ENCODE measurements around the gene TBC1D22A.

TBC1D22A gene

DNA sequence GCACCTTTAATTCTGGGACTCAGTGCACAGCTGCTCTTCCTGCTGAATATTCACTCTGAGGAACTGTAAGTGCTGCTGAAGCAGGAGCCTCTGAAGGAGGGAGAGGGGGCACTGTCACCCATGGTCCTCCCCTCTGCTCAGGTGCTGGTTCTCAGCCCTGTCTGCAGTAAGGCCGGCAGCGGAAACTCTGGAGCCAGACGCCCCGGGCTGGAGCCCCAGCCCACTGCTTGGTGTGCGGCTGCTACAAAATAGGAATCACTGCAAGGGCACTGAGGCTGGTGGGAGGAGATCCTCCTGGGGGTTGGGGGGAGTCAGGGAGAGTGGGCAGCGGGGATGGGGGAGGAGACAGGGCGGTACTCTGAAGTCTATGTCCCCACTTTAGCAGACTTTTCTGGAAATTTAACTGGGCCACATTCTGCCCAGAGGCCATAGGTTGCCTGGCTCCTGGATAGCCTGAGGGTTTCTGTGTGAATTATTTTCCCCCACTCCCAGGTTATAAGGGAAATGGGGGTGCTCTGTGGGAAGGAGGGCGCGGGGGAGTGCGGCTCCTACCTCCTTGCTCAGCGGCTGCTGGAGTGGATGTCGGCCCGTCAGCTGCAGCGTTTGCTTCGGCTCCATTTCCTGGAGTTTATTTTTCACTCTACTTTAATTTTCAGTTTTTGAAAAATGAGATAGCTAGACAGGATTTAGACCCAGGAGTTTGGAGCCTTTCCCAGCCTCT is 33.6 kb downstream of the TBC1D22A start:
- no peak for DNase-seq (ENCODE audit: low spot score)

DNA sequence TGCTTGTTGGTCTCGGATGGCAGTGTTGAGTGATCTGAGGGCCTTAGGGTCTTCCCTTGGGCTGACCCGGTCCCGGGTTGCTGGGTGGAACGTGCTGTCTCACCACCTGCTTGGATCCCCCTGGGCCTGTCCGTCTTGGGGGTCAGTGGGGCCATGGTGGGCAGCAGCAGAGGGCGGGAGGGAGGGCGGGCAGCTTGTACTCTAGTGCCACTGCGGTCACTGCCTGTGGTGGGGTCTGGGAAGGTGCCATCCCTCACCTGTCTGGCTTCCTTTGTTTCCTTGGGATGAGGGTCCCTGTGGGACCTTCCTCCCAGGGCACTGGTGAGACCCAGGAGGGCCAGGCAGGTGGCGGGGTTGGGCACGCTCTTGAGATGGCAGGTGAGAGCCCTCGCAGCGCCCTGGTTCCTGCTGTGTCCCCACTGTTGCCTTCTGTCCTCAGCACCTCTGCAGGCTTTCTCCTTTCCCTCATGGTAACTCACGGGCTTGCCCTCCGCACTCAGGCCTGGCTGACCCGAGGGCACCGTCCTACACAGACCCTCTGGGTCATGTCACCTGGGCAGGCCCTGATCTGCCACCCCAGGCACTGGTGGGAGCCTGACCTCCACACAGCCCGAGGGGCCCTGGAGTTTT is 34.2 kb downstream of the TBC1D22A start:
- DNase-seq (ENCODE audit: low spot score): no peak

DNA sequence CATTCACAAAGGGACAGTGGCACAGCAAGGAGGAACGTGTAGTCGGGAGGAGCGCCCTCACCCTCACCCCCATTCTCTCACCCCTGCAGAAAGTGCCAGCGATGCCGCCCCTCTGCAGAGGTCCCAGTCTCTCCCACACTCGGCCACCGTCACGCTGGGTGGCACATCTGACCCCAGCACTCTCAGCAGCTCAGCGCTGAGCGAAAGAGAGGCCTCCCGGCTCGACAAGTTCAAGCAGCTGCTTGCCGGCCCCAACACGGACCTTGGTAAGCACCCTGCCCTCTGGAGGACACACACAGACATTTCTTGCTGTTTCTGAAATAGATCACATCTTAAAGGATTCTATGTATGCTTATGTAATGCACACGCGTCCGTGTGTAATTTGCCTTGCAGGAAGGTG is 34.9 kb downstream of the TBC1D22A start:
- no peak for DNase-seq (ENCODE audit: low spot score)

DNA sequence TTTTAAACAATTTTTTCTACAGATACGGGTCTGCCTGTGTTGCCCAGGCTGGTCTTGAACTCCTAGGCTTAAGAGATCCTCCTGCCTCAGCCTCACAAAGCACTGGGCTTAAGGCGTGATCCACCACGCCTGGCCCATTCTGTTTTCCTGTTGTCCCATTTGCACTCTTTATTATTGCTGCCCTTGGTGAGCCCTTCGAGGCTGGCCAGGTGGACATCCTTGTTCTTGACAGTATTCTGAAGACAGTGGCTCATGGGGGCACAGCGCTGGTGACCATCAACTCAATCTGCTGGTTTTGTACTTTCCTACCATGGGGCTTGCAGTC is 35.6 kb downstream of the TBC1D22A start:
- DNase-seq (ENCODE audit: low spot score): no peak

DNA sequence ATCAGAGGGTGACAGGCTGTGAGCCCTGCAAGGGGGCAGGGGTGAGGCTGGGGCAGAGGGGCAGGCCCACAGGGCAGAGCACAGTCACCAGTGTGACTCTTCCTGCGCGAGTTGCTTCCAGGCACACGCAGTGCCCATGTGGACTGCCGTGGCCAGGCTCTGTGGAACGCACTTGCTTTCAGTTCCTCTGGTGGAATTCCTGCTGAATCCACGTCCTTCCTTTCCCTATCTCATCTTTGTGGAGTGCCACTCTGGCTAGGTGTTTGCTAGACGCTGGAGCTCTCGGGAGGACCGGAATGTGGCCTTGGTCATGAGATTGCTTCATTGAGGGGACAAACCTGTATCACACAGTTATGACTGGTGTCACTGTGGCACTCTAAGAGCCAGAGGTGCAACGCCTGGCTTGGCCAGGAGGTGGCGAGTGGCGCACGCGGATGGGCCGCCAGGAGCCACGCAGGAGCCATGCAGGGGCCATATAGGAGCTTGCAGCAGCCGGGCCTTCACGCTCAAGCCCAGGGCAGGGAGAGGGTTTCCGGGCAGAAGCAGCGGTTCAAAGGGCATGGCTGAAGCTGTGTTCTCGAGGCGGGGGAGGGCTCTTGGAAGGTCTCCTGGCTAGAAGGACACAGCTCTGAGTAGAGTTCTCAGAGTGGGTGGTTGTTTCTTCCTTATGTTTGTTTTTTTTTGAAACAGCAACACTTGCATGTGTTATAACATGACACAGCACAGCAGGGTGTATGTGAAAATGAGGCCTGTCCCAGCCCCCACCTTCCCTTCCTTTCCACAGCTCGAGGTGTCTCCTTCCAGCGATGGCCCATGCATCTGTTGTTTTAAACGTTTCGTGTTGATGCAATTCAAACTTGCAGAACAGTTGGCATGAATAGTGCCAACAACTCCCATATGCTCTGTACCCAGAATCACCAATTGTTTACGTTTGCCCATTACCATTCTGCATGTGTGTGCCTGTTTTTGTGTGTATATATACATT is 36.2 kb downstream of the TBC1D22A start:
- DNase-seq (ENCODE audit: low spot score): peak; percentile 64

DNA sequence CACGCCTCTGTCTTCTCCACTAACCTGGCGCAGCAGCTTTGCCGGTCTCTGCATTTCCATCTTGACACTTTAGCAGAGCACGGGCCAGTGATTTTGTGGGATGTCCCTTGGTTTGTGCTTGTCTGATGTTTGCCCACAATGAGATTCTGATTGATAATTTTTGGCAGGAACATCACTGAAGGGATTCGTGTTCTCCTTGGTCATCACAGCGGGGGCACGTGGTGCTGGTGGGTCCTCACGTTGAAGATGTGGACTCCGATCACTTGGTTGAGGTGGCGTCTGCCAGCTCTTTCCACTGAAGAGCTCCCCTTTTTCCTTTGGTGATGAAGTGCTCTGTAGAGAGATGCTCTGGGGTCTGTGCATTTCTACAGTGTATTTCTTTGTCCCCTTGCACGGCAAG is 37.2 kb downstream of the TBC1D22A start:
- DNase-seq (ENCODE audit: low spot score): no peak

DNA sequence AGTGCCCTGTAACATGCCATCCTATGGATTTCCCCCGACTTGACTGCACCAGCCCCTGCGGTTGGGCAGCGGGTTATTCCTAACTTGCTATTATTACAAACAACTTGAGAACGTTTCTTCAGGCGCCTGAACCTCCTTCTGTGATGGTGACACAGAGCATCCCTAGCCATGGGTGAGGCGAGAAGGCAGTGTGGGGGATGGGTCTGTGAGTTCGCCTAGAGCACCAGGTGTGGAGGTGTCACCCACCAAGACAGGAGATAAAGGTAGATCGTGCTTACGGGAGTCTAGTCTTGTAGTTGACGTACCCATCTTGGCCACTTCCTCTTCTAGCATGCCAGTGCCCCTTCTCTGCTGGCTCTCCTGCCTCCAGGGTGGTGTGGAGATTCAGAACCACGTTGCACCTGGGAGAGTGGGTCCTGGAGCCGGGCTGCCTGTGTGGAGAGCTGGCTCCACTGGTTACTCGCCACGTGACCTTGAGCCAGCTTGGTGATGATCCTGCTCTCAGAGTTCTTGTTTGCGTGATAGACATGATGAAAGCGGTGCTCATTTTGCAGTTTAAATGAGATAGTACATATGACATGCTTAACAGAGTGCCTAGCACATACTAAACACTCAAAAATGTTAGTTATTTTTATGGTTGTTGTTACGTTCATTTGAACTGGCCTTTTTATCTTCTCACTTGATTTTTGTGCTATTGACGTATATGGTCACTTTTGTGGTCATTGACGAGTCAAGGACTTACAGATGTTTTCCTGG is 37.8 kb downstream of the TBC1D22A start:
- no peak for DNase-seq (ENCODE audit: low spot score)

DNA sequence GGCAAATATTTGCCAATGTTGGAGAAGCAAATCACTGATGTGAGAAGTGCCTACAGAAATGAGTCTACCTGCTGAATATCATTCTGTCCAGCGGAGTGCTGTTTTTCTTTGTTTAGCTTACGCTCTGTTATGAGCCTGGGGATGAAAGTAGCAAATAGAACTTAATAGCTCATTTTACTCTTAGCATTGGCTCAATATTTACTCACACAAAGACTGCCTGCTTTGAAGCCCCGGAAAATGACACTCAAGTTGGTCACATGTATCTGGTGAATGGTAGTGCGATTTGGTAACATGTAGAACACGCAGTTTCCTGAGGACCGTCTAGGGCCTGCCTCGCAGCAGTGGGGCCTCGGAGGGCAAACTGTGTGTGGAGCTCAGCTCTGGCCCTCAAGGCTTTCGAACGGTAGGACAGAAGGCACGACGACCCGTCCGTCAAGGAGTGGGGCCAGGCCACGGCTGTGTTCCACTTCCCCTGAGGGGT is 38.9 kb downstream of the TBC1D22A start:
- no peak for DNase-seq (ENCODE audit: low spot score)

DNA sequence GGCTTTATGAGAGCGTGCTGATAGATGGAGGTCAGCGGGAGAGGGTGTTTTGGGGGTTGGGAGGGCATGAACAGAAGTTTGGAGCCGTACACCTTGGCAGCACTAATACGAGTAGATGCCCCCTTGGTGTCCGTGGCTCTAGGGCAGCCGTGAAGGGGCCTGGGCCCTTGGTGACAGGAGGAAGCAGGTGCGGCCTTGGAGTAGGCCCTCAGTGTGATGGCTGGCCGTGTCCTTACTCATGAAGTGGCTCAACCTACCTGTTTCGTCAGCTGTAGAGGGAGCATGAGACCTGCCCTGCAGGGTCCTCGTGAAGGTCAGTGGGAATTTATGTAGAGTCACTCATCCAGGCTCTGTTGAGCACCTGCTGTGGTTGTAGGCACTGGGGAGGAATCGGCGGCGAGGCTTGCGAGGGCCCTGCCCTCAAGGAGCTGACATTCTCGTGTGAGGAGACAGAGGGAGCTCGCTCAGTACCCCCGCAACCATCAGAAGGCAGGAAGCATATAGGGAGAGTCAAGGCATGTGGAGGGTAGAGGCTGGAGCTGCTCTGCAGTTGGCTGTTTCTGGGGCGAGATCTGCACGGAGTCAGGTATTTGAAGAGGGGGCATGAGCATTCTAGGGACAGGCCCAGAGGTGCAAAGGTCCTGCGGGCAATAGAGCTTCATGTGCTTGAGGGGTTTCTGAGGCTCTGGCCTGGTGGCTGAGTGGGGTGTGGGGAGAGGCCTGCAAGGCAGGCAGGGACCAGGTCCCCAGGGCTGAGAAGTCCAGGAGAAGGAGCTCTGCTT is 39.6 kb downstream of the TBC1D22A start:
- DNase-seq (ENCODE audit: low spot score): no peak

DNA sequence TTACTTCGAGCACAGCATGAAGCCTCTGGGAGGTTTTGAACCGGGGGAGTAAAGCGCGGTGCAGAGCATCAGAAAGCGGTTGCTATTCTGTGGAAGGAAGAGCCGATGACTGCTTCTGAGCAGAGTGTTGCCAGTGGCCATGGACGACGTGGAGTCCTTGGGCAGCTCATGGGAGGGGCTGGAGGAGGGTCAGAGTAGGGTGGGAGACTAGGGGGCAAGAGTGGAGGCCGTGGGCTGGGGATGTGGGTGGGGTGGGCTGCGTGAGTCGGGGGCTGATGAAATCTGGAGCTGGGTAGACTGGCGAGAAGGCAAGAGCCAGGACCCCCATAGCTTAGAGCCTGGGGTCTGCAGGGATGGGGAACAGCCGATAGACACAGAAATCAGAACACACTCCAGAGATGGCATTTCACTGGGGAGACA is 40.2 kb downstream of the TBC1D22A start:
- DNase-seq (ENCODE audit: low spot score): no peak

DNA sequence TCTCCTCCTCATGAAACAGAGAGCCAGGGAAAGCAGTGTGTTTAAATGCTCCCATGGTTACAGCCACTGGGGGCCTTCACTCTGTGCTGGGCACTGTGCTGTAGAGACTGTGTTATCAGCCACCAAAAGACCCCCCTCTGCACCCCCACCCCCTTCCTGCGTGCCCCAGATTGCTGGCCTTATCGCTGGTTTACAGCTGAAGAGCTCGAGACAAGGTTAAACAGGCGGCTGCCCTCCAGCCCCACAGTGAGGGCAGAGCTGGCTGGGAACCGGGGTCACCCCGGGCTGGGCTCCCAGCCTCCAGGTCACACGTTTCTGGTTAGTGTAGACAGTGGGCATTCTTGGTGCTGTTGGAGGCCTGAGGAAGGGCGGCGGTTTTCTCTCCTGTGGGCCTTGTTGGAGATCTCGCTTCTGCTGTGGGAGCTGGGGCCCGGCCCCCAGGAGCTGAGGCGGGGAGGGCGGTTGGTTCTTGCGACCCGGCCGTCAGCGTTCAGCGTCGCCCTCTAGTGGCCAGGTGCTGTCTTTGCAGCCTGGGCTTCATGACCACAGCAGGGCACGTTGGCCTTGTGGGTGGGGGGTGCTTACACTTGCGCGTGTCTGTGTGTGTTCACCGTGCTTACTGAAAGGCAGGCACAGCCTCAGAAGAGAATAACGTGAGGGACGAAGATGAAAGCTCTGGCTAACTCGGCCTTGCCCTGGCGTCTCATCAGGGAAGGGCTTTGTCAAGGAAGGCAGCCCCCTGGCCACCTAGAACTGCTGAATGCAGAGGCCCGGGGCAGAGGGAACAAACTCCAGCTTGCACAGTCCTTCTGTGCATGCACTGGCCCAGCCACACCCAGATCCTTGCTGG is 40.8 kb downstream of the TBC1D22A start:
- no peak for DNase-seq (ENCODE audit: low spot score)

DNA sequence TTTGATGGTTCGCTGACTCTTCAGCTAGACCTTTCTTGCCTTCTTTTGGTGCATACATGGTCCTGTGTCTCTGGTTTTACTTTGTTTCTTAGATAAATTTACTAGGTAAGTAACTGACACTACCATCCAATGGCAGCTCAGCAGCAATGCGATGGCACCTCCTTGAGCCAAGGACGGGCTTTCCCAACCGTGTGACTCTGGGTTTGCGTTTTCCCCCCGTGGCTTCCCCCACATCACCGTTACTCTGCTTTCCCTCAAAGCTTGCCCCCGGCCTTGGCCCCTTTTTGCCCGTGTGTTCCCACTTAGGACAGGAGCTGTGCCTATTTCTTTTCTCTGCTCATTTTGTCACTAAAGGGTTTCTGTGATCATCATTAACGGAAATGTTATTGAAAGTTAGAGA is 41.5 kb downstream of the TBC1D22A start:
- no peak for DNase-seq (ENCODE audit: low spot score)

DNA sequence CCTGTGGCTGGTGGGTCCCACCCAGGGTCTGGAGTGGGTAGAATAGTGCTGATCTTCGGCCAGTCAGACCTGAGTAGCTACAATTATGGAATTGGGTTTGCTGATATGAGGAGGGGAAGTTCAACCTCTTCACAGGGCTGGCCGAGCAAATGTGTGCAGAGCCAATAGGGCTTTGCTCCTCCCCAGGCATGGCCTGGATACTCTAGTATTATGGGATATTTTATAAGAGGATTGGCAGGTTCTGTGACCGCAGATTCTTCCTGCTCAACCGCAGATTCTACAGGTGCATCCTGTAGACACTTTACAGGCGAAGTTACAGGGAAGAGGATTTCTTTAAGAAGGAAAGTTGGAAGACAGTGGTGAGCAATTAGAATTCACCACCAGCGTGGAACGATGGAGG is 44.3 kb downstream of the TBC1D22A start:
- DNase-seq (ENCODE audit: low spot score): no peak

DNA sequence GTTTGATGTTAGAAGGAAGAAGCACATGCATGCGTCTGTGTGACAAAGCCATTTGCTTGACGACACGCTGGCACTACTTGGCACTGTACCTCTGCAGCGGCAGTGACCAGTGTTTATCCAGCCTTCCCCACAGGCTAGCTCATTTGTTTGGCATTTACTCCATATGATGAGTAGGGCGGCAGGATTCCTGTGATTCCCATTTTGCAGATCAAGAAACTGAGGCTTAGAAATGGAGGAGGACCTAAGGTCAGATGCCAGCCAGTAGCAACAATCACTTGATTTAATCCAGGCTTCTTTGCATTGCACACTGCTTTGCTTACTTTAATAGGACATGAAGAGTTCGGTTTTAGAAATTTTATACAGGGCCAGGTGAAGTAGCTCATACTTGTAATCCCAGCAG is 45.0 kb downstream of the TBC1D22A start:
- DNase-seq (ENCODE audit: low spot score): no peak

DNA sequence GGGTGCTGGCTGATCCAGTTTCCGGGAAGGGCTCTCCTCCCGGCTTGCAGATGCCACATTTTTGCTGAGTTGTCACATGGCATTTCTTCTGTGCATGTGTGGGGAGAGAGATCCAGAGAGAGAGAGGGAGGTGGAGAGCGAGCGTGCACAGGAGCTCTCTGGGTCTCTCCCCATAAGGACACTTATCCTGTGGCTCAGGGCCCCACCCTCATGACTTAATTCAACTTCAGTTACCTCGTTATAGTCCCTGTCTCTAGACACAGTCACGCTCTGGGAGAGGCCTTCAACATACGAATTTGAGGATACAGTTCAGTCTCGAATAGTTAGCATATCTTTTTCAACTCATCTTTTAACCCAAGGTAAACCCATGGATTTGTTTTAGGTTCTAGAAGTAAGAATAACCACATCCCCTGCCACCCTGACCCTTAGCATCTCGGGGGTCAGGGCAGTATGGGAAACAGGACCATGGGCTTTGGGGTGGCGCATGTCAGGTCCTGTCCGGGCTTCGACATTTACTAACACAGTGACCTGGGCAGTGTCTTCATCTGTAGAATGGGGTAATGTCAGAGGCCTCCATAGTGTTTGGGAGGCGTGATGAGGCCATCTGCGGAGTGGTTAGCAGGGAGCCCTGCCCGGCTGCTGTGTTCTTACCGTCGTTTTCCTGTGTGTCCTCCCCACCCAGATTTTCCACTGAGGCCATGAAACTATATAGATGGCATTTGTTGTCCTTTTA is 46.9 kb downstream of the TBC1D22A start:
- DNase-seq (ENCODE audit: low spot score): no peak

DNA sequence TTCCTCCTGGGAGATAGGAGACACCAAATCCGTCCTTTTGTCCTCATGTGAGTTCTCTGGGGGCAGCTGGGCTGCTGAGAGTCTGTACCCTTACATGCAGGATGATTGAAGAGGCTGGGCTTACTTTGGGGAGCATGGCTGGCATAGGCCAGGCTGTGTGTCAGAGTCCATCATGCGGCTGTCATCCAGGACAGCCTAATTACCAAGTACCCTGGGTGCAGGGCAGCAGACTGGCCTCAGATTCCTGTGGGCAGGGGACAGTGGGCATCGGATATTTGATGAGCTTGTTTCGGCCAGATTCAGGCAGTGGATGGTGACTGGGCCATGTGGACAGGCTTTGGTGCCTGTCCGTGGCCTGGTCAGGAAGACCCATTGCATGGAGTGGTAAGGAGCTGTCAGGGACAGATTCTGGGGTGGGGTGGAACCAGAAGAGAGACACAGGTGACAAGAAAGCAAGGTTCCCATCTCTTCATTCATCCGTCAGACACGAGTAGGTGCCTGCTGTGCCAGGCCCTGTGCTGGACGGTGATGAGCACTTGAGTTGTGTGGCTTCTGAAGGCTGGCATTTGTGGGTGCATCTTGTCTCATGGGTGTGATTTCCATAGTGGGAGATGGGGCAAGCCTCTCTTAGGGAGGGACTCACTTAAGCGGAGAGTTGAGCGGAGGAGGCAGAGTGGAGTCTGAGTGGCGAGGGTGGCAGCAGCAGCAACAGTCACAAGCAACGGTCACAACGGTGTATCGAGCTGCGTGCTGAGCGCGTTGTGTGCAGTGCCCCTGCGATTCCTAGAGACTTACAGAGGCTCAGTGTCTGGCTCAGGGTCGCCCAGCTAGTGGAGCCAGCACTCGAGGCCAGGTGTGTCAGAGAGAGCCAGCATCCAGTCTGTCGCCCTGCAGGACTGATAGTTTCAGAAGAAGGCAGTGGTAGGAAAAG is 48.7 kb downstream of the TBC1D22A start:
- DNase-seq (ENCODE audit: low spot score): no peak

DNA sequence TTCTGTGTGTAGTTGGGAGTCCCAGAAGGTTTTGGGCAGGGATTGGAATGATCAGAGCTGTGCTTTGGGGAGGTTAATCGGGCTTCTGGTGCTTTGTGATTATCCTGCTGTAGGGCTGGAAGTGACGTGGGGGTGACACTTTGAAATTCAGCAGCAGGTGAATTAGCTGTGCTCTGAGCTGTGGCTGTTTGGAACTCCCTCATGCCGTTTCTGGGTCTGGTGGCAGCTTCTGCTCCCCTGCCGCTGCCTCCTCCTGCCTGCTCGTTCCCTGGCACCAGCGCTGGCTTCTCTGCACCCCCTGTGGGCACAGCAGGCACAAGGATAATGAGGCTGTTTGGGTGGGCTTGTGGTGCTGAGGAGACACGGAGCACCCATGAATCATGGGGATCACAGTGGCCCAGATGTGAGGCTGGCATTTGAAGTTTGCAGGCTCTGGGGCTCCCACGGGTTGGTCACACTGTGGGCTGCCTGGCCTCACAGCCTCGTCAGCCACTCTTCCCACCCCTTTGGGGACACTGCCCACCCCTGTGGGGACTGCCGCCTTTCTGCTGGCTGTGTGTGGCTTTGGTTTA is 49.7 kb downstream of the TBC1D22A start:
- DNase-seq (ENCODE audit: low spot score): no peak

DNA sequence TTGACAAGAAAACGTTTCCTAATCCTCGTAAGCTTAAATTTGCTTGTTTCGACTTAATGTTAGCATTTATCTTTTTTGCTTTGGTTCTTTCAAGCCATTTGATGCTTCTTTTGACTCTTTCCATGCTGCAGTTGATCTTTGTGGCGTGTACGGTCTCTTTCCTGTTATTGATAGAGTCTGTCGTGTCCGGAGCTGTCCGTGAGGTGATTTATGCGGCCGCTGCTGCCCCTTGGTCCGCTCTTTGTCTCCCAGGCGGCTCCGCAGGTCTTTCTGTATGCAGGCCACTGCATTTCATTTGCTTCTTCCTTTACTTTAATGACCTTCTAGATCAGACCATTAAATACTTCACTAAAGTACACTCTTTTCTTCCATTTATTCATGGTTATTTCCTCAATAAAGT is 50.3 kb downstream of the TBC1D22A start:
- DNase-seq (ENCODE audit: low spot score): no peak

Measured in putamen (tissue), 1 donor.